HEK293 (cell line): Measurements from ENCODE around the gene RYR2.
A peak's percentile ranks its signal among the peaks of the same experiment; 100 is the strongest.

ENCODE experiments used
- CTCF ChIA-PET: fragments of 350-600 bp; formaldehyde crosslinking; extraction: SDS; loops from one replicate; lab custom pipeline; 2021; ENCODE audit warnings: antibody characterized with exemption; lab: Yijun Ruan, JAX
- POLR2A ChIA-PET: fragments of 300-600 bp; formaldehyde crosslinking; extraction: SDS; loops from one replicate; lab custom pipeline; 2020; ENCODE audit warnings: antibody characterized with exemption, inconsistent platforms; lab: Yijun Ruan, JAX
- H3K27ac ChIP-seq: fragments of 200-500 bp; sonication (Bioruptor generic); 2 replicates; pipeline ENCODE4 v1.5.1; 2014; ENCODE audit warnings: low read depth, low read length, control low read depth, inconsistent platforms; ENCODE audit errors: extremely low read depth
- H3K36me3 ChIP-seq, 2 experiments: fragments of 200-500 bp in 1 of 2; sonication (Bioruptor generic) in 1 of 2; 1 replicate in 1 of 2; 2 replicates in 1 of 2; pipeline ENCODE4 v1.5.1; 2014 to 2017; ENCODE audit warnings: inconsistent platforms in 2 of 2, low read length in 2 of 2; ENCODE audit not compliant: control insufficient read depth in 2 of 2, insufficient read depth in 1 of 2
- H3K4me1 ChIP-seq: fragments of 200-500 bp; sonication (Bioruptor generic); 2 replicates; pipeline ENCODE4 v1.5.1; 2014; ENCODE audit warnings: mild to moderate bottlenecking, low read length, inconsistent platforms; ENCODE audit not compliant: control insufficient read depth, insufficient read depth
- H3K4me3 ChIP-seq: 2 replicates; pipeline ENCODE4 v1.5.1; 2011; ENCODE audit warnings: low read depth, mild to moderate bottlenecking, control low read depth, low read length, moderate library complexity
- H3K9me3 ChIP-seq: fragments of 200-500 bp; sonication (Bioruptor generic); 2 replicates; pipeline ENCODE4 v1.5.1; 2014; ENCODE audit warnings: low read depth, low read length, inconsistent platforms; ENCODE audit not compliant: control insufficient read depth, insufficient read depth
- INSM2 ChIP-seq: fragments of 450-650 bp; formaldehyde crosslinking; IDR thresholded peaks from 2 replicates; pipeline ENCODE4 v1.5.1; 2016; ENCODE audit warnings: missing biosample characterization, missing genetic modification characterization
- MEIS1 ChIP-seq: sonication (generic); formaldehyde crosslinking; IDR thresholded peaks from 2 replicates; pipeline ENCODE4 v1.8.1; 2022; ENCODE audit warnings: missing genetic modification reagents, mild to moderate bottlenecking, borderline replicate concordance
- SALL2 ChIP-seq: fragments of 450-650 bp; formaldehyde crosslinking; IDR thresholded peaks from 2 replicates; pipeline ENCODE4 v1.5.0; 2017; ENCODE audit warnings: missing biosample characterization, mild to moderate bottlenecking, missing genetic modification characterization, borderline replicate concordance
- ZFHX2 ChIP-seq: fragments of 450-650 bp; formaldehyde crosslinking; conservative IDR thresholded peaks from 2 replicates; pipeline ENCODE4 v1.5.1; 2016; ENCODE audit warnings: missing biosample characterization, missing genetic modification characterization
- ZNF169 ChIP-seq: fragments of 450-650 bp; formaldehyde crosslinking; IDR thresholded peaks from 2 replicates; pipeline ENCODE4 v1.5.1; 2016; ENCODE audit warnings: missing biosample characterization, missing genetic modification characterization
- ZNF214 ChIP-seq: fragments of 450-650 bp; formaldehyde crosslinking; IDR thresholded peaks from 2 replicates; pipeline ENCODE4 v1.5.1; 2017; ENCODE audit warnings: missing biosample characterization, mild to moderate bottlenecking, missing genetic modification characterization, borderline replicate concordance
- ZNF549 ChIP-seq: fragments of 450-650 bp; IDR thresholded peaks from 2 replicates; pipeline ENCODE4 v1.5.1; 2018; ENCODE audit warnings: missing biosample characterization, missing genetic modification characterization, mild to moderate bottlenecking, inconsistent platforms, moderate library complexity
- ZNF555 ChIP-seq: fragments of 450-650 bp; formaldehyde crosslinking; conservative IDR thresholded peaks from 2 replicates; pipeline ENCODE4 v1.5.1; 2017; ENCODE audit warnings: missing biosample characterization, mild to moderate bottlenecking, missing genetic modification characterization, inconsistent platforms
- ZNF596 ChIP-seq: fragments of 450-650 bp; IDR thresholded peaks from 2 replicates; pipeline ENCODE4 v1.5.0; 2018; ENCODE audit warnings: missing biosample characterization, mild to moderate bottlenecking, missing genetic modification characterization, moderate library complexity
- ZNF629 ChIP-seq: fragments of 450-650 bp; formaldehyde crosslinking; IDR thresholded peaks from 2 replicates; pipeline ENCODE4 v1.5.1; 2017; ENCODE audit warnings: missing biosample characterization, missing genetic modification characterization
- ZNF701 ChIP-seq: fragments of 450-650 bp; formaldehyde crosslinking; IDR thresholded peaks from 2 replicates; pipeline ENCODE4 v1.5.1; 2016; ENCODE audit warnings: missing biosample characterization, missing genetic modification characterization
- ZNF785 ChIP-seq: fragments of 450-650 bp; formaldehyde crosslinking; IDR thresholded peaks from 2 replicates; pipeline ENCODE4 v1.5.1; 2016; ENCODE audit warnings: missing biosample characterization, missing genetic modification characterization
- ZNF837 ChIP-seq: fragments of 450-650 bp; formaldehyde crosslinking; IDR thresholded peaks from 2 replicates; pipeline ENCODE4 v1.5.1; 2016; ENCODE audit warnings: missing biosample characterization, missing genetic modification characterization
- TF ChIP-seq, protein P1 (sequence below): fragments of 450-650 bp; IDR thresholded peaks from 2 replicates; pipeline ENCODE4 v1.5.1; 2018; ENCODE audit warnings: missing biosample characterization, missing genetic modification characterization
- TF ChIP-seq, protein P2 (sequence below): IDR thresholded peaks from 2 replicates; pipeline ENCODE4 v1.6.1; 2011; ENCODE audit warnings: mild to moderate bottlenecking, low read depth, low read length, borderline replicate concordance
- TF ChIP-seq, protein P3 (sequence below): fragments of 450-650 bp; formaldehyde crosslinking; optimal IDR thresholded peaks from 2 replicates; pipeline ENCODE3; 2016; ENCODE audit warnings: missing biosample characterization, mild to moderate bottlenecking, missing genetic modification characterization
- TF ChIP-seq, protein P4 (sequence below): fragments of 450-650 bp; formaldehyde crosslinking; conservative IDR thresholded peaks from 2 replicates; pipeline ENCODE4 v1.5.1; 2016; ENCODE audit warnings: low read depth, missing biosample characterization, missing genetic modification characterization

Gene RYR2

DNA sequence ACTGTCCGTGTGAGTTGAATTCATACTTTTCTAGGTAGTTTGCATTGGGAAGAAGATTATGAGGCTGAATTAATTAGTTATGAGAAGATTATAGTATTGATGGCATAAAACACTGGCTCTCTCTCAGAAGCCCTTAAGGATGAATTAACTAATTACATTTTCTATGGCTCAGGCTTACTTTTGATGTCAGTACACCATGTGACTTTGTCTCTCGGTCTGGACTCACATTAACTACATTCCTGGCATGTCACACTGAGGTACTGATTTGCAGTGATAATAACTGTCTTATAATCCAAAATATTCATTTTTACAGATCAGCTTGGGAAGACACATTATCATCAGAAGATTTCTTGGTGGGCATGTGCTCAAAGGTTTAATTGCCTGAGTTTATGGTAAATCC, 486.6 kb downstream of the RYR2 start:
- no peak for TF ChIP-seq ZNF214 (tag by site-specific recombination)
- no peaks in the 10 kb centered on the region for H3K36me3 ChIP-seq
- ChIA-PET CTCF (interaction anchor here (1.0 kb wide), 1 partner anchor 142 kb away, joined by 4 read pairs; no protein-coding TSS in a partner anchor), POLR2A (no interaction called here)
- no peak overlapping the region for H3K4me3 ChIP-seq
- H3K9me3 ChIP-seq, result no peaks in the 10 kb centered on the region
- H3K27ac ChIP-seq, result no peak overlapping the region
- H3K4me1 ChIP-seq, result no peaks in the 10 kb centered on the region

- POLR2A ChIA-PET, result no interaction called here
- peaks cover 2% of the 10 kb centered on the region; the same call in 1 of the 2 replicates for H3K4me1 ChIP-seq
- TF ChIP-seq INSM2 (no peak), ZNF837 (tag by site-specific recombination) (no peak), SALL2 (no peak), ZNF596 (tag by site-specific recombination) (no peak)
- TF ChIP-seq, protein P1, sequence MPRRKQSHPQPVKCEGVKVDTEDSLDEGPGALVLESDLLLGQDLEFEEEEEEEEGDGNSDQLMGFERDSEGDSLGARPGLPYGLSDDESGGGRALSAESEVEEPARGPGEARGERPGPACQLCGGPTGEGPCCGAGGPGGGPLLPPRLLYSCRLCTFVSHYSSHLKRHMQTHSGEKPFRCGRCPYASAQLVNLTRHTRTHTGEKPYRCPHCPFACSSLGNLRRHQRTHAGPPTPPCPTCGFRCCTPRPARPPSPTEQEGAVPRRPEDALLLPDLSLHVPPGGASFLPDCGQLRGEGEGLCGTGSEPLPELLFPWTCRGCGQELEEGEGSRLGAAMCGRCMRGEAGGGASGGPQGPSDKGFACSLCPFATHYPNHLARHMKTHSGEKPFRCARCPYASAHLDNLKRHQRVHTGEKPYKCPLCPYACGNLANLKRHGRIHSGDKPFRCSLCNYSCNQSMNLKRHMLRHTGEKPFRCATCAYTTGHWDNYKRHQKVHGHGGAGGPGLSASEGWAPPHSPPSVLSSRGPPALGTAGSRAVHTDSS, result no peak
- TF ChIP-seq, protein P2, sequence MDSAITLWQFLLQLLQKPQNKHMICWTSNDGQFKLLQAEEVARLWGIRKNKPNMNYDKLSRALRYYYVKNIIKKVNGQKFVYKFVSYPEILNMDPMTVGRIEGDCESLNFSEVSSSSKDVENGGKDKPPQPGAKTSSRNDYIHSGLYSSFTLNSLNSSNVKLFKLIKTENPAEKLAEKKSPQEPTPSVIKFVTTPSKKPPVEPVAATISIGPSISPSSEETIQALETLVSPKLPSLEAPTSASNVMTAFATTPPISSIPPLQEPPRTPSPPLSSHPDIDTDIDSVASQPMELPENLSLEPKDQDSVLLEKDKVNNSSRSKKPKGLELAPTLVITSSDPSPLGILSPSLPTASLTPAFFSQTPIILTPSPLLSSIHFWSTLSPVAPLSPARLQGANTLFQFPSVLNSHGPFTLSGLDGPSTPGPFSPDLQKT, result no peak
- TF ChIP-seq, all 188 proteins: peak for 0
- CTCF ChIA-PET, result interaction anchor here (0.6 kb wide), 2 partner anchors 20 to 87 kb away, joined by 3 read pairs; no protein-coding TSS in a partner anchor
- Histone ChIP-seq H3K9me3 (no peaks in the 10 kb centered on the region), H3K4me3 (no peak overlapping the region), H3K27ac (no peak overlapping the region), H3K36me3 (no peaks in the 10 kb centered on the region)
These were observed 497.1 kb downstream of the RYR2 start for GRCh38 chr1:237539055-237539454.

DNA sequence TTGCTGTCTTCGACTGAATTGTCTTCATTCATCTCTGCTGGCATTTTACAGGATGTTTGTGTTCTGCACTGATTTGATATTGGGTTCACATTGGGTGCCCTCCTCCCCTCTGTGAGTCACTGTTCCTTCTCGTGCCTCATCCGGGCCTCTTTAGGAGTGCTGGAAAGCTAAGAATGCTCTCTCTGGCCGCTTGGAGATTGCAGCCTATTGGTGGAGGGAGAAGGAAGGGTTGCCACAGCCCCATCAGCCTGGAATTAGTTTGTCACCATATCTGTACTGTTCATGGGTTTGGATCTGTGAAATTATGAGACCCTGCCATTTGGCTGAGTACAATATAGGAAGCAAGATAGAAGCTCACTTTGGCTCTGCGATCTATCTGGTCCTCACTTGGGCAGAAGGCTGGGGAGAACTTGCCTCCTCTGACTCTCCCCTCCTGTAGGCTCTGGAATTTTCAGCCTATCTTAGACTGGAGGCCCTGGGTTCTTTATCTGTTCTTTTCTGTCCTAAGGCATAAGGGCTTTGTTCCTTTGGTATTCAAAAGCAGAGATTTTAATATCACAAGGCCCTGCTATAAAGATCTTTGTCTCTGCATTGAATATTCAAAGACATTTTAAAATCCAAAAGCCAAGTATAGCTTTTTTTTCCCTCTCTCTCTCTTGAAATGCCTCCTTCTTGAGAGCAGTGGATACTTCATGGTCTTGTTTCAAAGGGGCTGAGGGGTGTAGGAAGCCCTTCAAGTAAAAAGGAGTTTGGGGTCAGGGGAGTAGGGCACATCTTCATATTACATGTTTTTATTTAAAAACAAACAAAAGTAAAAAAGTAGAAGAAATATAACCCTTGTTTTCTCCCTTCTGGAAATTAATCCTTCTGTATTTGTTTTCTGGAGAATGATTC, 500.8 kb downstream of the RYR2 start:
- CTCF ChIA-PET, result interaction anchor here (0.6 kb wide), 2 partner anchors 9 to 449 kb away, joined by 3 to 4 read pairs; no protein-coding TSS in a partner anchor
- TF ChIP-seq ZFHX2 (tag by site-specific recombination), result no peak
- TF ChIP-seq ZNF701 (tag by site-specific recombination), result no peak
- TF ChIP-seq, all 188 proteins: peak for 0
- H3K27ac ChIP-seq, result no peak overlapping the region

DNA sequence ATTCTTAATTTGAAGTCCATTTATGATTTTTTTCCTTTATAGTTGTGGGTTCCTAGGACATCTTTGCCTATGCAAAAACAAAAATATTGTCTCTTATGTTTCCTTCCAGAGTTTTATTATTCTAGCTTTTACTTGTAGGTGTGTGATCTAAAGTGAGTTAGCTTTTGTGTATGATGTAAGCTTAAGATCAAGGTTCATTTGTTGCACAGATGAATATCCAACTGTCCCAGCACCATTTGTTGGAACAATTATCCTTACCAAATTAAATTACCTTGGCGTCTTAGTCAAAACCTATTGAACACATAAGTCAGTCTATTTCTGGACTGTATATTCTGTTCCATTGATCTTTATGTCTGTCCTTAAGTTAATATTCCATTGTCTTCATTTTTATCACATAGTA, 511.1 kb downstream of the RYR2 start:
- ChIA-PET CTCF (no interaction called here), POLR2A (no interaction called here)
- H3K36me3 ChIP-seq, result no peaks in the 10 kb centered on the region
- H3K27ac ChIP-seq, result no peak overlapping the region
- H3K9me3 ChIP-seq, result no peaks in the 10 kb centered on the region
- H3K4me3 ChIP-seq, result no peak overlapping the region
- no peaks in the 10 kb centered on the region; the same call in 1 of the 2 replicates for H3K4me1 ChIP-seq
- TF ChIP-seq ZNF549 (no peak), MEIS1 (CRISPR knock-in tag) (no peak), ZNF785 (no peak), ZNF555 (tag by site-specific recombination) (no peak), ZNF169 (tag by site-specific recombination) (no peak), ZNF629 (tag by site-specific recombination) (0 out of 2 replicates have a peak, but pooled peaks have one; percentile 11)
- TF ChIP-seq, protein P3, sequence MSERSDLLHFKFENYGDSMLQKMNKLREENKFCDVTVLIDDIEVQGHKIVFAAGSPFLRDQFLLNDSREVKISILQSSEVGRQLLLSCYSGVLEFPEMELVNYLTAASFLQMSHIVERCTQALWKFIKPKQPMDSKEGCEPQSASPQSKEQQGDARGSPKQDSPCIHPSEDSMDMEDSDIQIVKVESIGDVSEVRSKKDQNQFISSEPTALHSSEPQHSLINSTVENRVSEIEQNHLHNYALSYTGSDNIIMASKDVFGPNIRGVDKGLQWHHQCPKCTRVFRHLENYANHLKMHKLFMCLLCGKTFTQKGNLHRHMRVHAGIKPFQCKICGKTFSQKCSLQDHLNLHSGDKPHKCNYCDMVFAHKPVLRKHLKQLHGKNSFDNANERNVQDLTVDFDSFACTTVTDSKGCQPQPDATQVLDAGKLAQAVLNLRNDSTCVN, result no peak
- TF ChIP-seq, protein P4, sequence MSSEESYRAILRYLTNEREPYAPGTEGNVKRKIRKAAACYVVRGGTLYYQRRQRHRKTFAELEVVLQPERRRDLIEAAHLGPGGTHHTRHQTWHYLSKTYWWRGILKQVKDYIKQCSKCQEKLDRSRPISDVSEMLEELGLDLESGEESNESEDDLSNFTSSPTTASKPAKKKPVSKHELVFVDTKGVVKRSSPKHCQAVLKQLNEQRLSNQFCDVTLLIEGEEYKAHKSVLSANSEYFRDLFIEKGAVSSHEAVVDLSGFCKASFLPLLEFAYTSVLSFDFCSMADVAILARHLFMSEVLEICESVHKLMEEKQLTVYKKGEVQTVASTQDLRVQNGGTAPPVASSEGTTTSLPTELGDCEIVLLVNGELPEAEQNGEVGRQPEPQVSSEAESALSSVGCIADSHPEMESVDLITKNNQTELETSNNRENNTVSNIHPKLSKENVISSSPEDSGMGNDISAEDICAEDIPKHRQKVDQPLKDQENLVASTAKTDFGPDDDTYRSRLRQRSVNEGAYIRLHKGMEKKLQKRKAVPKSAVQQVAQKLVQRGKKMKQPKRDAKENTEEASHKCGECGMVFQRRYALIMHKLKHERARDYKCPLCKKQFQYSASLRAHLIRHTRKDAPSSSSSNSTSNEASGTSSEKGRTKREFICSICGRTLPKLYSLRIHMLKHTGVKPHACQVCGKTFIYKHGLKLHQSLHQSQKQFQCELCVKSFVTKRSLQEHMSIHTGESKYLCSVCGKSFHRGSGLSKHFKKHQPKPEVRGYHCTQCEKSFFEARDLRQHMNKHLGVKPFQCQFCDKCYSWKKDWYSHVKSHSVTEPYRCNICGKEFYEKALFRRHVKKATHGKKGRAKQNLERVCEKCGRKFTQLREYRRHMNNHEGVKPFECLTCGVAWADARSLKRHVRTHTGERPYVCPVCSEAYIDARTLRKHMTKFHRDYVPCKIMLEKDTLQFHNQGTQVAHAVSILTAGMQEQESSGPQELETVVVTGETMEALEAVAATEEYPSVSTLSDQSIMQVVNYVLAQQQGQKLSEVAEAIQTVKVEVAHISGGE, result no peak

More for the DNA sequence above, 500.8 kb downstream of the RYR2 start:
- Histone ChIP-seq H3K4me1 (peaks cover 2% of the 10 kb centered on the region; the same call in 1 of the 2 replicates), H3K4me3 (no peak overlapping the region), H3K36me3 (no peaks in the 10 kb centered on the region), H3K9me3 (no peaks in the 10 kb centered on the region)
- POLR2A ChIA-PET, result interaction anchor here (0.6 kb wide), 1 partner anchor 748 kb away, joined by 3 read pairs; the partner anchor contains the start of gene MTR
